HUDEP-2 (cell line): Measurements from ENCODE around the gene CD96.
A peak's percentile ranks its signal among the peaks of the same experiment; 100 is the strongest.
"Not testable (repeated sequence)": the region's sequence is repeated elsewhere in the genome, so short reads cannot be mapped to it uniquely, and the experiment has no call there.

Experiments used
- DNase-seq, 76 experiments: peaks; one replicate each; lab custom pipeline; 2025; ENCODE audit not compliant: unreplicated experiment in 76 of 76; lab: John Stamatoyannopoulos, UW

The CD96 gene

DNA sequence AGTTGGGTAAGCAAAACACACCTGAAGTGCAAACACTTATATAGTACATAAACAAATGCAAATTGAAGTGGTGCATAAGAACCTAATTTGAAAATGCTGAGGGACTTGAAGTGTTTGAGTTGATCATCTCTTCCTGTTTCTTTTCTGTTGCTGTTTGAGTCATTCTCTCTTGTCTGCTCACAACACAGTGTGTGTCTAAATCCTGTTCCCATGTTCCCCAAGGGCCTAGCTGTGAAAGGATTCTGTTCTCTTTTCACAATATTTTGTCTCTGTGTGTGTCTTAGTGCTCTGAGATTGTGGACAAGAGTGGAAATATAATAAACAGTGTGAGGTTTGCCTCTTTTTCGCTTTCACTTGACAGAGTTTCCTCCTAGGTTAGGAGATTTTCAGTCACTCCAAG, 6.1 kb downstream of the CD96 start:
- DNase-seq: no peak

DNA sequence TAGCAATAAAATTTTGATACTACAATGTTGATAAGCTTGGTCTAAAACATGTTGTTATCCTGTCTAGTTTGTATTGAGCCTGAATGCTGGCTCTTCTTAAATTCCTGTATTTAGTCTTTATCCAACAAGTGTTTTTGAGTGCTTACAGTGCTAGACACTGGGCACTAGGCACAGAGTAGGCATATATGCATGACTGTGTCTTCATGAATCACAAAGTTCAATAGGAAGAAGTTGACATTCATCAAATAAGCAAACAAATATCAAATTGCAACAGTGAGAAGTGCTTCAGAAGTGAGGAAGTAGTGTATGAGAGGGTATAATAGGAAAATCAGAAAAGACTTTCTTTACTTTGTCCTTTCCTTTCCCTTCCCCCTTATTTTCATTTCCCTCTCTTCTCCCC, 6.8 kb downstream of the CD96 start:
- DNase-seq: no peak

DNA sequence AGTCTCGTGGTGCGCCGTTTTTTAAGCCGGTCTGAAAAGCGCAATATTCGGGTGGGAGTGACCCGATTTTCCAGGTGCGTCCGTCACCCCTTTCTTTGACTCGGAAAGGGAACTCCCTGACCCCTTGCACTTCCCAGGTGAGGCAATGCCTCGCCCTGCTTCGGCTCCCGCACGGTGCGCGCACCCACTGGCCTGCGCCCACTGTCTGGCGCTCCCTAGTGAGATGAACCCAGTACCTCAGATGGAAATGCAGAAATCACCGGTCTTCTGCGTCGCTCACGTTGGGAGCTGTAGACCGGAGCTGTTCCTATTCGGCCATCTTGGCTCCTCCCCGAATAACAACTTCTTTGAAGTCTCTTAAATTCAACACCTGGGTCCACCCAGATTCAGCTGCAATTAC, 19.9 kb downstream of the CD96 start:
- DNase-seq: not testable (repeated sequence)

DNA sequence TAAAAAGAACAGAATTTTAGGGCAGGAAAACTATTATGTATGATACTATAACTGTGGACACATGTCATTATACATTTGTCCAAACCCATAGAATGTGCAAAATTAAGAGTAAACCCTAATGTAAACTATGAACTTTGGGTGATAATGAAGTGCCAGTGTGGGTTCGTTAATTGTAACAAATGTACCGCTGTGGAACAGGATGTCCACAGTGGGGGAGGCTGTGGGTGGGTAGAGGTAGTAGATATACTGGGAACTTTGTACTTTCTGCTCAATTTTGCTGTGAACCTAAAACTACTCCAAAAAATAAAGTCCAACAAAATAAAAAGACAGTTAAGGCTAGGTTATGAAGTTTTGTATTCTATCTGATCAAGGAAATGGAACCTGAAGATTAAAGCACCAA, 24.8 kb downstream of the CD96 start:
- DNase-seq: no peak

DNA sequence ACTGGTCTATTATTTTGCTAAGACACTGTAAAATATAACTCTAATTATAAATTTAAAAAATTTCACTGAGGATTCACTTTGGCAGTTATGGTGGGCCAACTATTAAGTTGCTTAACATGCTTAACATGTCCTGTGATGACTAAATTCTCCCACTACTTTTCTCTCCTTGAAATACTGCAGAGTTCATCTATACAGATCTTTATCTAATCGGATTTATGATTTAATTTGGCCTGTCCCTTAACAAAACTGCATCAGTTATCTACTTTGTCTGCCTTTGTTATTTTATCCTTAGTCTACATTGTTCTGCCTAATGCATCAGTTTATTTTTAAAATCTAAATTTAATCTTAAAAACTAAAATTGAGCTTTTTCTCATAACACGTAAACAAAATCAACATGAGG, 26.4 kb downstream of the CD96 start:
- DNase-seq: no peak

DNA sequence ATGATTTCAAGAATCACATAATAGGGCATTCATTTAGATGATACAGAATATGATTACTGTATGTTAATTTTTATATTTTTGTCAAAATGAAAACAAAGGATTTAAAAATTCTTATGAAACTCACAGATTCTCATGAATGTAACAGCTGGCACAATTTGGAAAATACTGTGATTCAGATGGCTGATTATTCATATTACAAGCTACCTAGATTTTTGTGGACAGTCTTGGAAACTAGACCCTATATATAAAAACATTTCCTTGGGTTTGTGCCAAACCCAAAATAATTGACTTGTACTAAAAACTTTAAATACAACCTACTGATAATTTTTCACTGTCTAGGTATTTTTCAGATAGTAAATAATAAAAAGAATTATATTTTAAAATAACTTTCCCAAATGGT, 26.9 kb downstream of the CD96 start:
- no peak for DNase-seq

DNA sequence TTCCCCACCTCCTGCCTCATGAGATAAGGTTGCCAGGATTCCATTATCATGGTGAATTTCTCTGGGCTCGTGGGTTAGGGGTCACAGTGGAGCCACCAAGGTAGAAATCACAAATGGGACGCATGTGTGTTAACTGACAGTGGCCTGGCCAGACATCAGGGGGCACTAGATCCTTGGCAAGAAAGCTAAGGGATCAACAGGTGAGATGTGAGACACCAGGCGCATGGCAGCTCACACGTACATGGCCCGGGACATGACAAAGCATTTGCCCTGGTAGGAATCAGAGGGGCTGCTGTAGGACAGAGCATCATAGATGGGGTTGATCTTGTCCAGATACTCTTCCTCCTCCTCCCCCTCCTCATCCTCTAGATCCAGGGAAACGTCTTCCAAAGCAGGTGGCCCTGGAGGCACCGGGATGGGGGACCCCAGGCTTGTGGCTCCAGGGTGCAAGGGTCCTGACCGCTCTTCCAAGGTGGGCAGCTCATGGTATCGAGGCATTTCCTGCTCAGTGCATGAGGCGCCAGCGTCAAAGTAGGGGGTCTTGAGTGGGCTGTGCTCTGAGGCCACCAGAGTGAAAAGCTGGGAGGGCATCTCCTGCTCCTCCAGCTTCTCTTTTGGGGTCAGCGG, 28.5 kb downstream of the CD96 start:
- no peak for DNase-seq

DNA sequence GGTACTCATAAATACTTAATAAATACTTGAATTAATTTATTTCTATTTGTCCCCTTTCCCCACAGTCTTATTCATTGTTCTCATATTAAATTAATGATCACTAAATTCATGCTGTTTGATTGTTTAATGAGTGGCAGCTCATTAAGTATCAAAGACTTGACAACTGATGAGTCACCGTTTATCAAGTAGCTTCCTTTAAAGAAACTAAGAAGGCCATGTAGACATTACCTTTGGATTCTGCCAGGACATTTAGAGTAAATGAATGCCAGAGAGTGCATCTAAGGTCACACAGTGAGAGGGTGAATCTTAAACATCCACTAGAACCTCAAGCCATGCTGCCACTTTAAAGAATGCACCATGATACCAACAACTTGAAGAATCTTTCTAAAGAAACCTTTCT, 29.3 kb downstream of the CD96 start:
- DNase-seq: no peak

DNA sequence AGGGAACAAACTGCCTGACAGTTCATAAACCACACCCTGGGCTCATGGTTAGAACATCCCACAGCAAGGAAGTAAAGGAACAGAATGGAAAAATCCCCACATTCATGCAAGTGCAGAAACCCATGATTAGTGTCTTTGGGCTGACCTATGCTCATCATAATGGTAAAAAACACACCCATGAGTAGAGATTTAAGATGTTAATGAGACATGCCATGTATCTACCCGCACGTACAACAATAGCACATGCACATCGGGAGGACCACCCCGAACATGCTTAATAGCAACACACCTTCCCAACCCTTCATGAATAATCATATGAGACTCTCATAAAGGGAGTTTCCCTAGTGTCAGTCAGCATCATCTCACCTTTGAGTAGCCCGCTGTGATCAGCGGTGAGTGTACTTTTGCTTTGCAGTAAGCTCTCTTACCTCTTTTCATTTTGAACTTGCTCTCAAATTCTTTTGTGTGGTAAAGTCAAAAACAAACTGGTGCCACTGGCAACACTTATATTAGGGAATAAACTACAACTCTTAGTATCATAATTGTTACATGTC, 30.0 kb downstream of the CD96 start:
- DNase-seq: no peak

DNA sequence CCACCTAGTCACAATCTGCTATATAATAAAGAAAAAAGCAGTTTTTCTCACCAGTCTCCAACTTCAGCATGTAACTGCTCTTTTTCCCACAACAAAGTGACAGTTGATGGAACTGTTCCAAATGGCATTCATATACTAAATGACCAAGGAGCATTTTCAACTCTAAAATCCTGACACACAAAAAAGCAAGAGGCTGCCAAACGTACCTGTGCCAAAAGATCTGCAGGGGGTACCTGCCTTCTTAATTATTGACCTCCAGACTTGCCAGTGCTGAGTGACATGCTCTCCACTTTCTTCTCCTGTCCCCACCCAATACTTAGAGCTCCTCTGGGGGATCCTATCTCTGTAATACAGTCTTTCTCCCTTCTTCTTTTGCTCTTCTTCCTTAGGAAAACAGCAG, 35.1 kb downstream of the CD96 start:
- no peak for DNase-seq

DNA sequence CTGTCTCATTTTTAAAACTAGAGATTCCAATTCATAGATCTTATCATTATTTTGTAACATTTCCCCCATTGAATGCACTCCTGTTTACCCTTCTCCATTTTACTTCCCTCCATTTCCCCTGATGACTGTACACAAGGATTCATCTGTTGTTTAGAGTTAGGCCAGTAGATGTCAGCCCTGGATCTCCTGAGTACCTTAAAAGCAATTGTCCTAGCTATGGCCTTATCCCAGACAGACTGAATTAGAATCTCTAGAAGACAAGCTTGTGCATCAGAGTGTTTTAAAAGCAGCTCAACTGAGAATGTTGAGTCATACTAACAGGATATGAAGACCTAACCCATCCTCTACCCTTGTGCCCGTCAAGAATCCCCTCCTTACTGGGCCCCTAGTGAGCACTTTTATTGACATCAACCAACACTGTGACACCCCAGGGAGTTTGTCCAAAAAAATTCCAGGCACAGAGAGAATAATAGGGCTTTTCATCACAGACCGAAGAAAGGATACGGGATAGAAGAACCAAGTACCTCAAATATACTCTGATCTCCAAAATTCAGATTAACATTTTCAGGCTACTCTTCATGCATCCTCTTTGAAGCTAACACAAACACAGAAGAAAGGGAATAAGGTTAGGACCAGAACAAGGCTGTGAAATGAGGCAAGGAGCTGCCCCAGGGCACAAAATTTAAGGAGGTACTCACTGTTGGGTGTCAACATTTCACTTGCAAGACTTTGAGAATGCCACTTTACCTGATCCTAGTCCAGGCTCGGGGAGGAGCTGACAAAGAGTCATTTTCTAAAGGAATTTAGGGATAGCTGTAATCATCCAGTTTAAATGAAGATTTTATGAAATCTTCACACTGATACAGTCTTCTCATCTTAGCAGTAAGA, 36.0 kb downstream of the CD96 start:
- DNase-seq: peak in 3 of 76 experiments; percentile 1 to 4 (median 3)

DNA sequence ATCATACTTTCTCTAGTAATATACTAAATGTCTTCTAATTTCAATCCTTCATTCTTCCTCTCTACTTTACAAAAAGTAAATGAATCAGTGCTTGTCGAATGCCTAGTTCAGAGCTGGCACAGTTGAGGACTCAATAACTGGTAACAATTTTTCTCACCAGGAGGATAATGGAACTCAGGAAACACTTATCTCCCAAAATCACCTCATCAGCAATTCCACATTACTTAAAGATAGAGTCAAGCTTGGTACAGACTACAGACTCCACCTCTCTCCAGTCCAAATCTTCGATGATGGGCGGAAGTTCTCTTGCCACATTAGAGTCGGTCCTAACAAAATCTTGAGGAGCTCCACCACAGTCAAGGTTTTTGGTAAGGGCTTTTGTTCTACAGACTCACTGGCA, 36.9 kb downstream of the CD96 start:
- no peak for DNase-seq

DNA sequence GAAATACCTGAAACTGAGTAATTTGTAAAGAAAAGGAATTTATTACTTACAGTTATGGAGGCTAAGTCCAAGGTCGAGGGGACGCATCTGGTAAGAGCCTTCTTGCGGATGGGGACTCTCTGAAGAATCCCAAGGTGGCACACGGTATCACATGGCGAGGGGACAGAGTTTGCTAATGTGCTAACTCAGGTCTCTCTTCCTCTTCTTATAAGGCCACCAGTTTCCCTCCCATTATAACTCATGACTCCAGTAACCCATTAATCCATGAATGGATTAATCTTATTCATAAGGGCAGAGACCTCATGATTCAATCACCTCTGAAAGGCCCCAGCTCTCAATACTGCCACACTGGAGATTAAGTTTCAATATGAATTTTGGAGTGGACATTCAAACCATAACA, 37.5 kb downstream of the CD96 start:
- DNase-seq: no peak

DNA sequence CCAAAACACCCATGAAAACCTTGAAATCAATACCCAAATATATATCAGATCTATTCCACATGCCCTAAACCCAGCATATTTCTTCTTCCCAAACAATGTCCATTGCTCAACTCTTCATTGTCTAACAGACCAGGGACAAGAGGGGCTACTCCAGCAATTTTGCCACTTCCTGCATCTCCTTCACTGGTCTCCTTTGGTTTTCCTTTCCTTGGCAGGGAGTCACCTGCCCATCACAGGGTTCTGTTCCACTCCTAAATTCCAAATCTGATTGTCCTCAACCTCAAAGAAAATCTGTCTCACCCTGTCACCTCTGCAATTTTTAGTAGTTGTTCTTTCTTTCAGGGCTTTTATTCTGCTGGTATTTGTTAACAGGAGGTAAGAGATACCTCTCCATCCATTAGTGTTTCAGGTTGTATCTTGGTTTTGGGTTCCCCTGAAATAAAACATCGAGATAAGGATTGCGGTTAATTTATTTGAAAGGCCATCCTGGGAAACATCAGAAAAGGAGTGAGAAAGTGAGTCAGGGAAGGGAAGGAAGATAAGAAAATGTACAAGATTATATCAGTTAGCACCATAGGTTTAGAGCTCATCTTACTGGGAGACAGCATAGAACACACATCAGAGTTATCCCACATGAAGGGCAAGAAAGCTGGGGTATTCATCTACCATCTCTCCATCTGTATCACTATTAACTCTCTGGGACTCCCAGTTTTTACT, 39.6 kb downstream of the CD96 start:
- DNase-seq: no peak

DNA sequence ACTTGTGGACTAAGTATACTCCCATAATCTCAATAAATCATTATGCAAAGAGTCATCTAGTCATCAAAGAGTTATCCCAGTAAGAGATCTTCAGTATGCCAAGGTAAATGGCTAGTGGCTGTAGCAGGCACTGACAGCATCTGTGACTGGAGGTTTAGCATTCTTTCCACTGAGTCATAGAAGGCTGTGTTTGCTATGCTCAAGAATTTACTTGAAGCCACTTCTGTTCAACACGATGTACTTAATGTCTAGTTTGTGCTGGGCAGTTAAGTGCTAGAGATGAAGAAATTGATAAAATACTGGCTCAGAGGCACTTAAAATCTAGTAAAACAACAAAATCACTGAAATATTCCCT, 40.1 kb downstream of the CD96 start:
- DNase-seq: no peak

DNA sequence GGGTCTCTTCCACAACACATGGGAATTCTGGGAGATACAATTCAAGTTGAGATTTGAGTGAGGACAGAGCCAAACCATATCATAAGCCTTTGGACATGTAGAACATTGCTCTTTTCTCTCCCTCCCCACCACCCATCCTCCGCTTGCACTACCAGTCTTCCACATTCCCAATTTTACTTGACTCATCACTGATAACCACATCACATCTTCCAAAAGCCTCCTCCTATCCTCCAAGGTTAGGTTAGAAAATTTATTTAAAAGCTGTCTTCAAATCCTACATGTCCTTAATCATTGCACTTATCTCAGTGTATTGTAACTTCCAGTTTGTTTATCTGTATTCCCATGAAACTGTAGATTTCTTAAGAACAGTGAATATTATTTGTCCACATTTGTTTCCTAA, 42.7 kb downstream of the CD96 start:
- DNase-seq: no peak

DNA sequence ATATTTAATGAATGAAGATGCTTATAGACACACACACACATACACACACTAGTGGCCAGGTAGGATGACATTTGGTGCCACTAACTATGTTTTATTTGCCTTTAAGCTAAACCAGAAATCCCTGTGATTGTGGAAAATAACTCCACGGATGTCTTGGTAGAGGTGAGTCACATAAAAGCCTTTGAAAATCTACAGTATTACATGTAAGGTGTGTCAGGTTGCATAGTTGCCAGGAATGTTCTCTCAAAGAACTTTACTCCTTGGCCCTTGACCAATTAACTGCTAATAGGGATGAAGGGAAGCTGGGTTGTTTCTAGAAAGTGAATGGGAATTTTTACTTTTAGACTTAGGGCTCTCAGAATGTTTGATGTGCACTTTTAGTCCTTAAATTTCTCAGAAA, 43.2 kb downstream of the CD96 start:
- DNase-seq: no peak

DNA sequence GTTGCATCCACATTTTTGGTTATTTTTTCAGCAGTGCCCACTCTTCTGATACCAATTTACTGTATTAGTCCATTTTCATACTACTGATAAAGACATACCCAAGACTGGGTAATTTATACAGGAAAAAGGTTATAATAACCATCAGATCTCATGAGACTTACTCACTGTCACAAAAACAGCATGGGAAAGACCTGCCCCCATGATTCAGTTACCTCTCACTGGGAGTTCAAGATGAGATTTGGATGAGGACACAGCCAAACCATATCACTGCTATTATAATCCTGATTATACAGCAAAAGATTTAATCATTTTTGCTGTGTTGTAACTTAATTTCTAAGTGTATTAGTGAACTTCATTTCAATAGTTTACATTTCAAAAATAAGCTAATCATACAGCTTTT, 46.5 kb downstream of the CD96 start:
- DNase-seq: no peak

DNA sequence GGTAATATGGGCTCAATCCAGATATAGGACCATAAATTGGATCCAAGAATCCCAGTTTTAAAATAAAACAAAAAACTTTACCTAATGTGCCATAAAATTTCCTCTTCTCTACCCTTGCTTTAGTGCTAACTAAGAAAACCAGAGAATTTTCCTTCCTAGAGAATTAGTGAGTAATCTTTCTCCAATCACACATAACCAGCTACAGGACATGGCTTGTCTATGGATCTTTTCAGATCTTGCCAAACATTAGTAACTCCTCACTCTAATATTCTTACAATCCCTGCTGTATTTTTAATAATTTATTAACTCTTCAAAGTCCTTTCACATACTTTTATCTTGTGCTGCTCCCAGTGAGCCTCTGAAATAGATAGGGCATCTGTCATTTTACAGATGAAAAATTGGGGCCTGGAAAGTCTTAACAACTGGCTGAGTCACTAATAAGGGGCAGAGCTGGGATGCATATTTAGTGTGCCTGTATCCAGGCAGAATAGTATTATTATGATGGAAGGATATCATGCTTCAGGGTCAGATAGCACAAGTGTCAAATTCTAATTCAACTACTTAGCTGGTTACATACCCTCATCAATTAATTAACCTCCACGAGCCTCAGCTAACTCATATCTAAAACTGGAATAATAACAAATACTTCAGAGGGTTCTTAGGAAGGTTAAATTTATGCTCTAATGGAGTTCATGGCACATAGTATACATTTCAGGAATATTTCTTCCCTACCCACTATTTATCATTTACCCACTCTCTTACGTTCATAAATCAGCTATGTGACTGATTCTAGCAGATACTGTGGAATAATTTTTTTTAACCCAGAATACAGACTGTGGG, 47.5 kb downstream of the CD96 start:
- no peak for DNase-seq

DNA sequence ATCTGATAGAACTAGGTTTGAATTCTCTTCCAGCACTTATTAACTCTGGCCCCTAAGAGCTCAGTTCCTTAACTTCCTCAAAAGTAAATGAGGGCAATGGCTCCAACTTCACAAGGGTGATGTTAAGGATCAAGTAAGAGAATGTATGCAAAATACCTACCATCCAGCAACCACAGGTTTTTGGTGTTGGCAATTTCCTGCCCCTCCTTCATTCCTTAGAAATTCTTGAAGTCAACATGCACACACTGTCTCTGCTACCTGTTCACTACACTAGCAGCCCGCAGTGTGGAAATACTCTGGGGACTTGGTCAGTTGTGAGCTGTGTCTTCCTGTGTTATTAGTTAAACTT, 48.1 kb downstream of the CD96 start:
- DNase-seq: no peak

DNA sequence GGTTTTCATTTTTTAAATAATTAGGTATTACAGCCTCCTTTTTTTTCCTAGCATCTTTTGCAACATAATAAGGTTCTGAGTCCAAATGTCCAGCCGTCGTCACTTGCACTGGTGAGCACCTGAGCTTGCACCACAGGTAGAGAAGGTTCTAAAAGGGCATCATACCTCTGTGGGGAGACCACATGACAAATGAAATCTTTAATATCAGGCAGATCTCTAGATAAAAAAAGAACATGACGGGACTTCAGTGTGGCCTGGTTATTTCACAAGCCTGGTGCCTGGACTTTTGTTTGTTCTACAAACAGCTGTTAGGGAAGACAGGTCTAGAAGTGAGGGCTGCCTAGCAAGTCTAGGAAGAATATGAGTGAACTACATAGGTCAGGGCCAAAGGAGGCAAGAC, 49.6 kb downstream of the CD96 start:
- no peak for DNase-seq
